ENCODE results near the gene RHBDL1.

GRCh38 chr16:628321-629061 is 47.0 kb upstream of the RHBDL1 start:
- TF ChIP-seq CTCF (IDR thresholded peaks at IDR 0.05) (no peak), POLR2AphosphoS5 (IDR thresholded peaks at IDR 0.05) (no peak)
